H9 (cell line): ENCODE data around the gene C3orf52. TPM values are rescaled to one million over a fixed set of nuclear protein-coding genes. Genes with fewer than 3 reads are reported as not detected.

Experiments used
- DNase-seq: peaks from one replicate; pipeline ENCODE4 v3.0.0-alpha.2; 2017
- H2AFZ ChIP-seq: one replicate; pipeline ENCODE4 v1.6.1; 2013; ENCODE audit warnings: mild to moderate bottlenecking, low read length, control low read depth, moderate library complexity
- H2AK5ac ChIP-seq: 2 replicates; pipeline ENCODE4 v1.6.1; 2013; ENCODE audit warnings: low read length, control low read depth, mixed read lengths; ENCODE audit not compliant: insufficient read length
- H2BK120ac ChIP-seq: one replicate; pipeline ENCODE4 v1.6.1; 2013; ENCODE audit warnings: low read depth, mild to moderate bottlenecking, low read length, control low read depth, inconsistent platforms; ENCODE audit not compliant: poor library complexity, severe bottlenecking
- H2BK12ac ChIP-seq: 2 replicates; pipeline ENCODE4 v1.6.1; 2013; ENCODE audit warnings: low read length, control low read depth, mixed read lengths, low read depth; ENCODE audit not compliant: insufficient read length
- H2BK15ac ChIP-seq: 2 replicates; pipeline ENCODE4 v1.6.1; 2013; ENCODE audit warnings: low read depth, low read length, control low read depth
- H2BK20ac ChIP-seq: one replicate; pipeline ENCODE4 v1.6.1; 2013; ENCODE audit warnings: low read depth, mild to moderate bottlenecking, low read length, control low read depth, inconsistent platforms; ENCODE audit not compliant: poor library complexity, severe bottlenecking
- H2BK5ac ChIP-seq: 2 replicates; pipeline ENCODE4 v1.6.1; 2013; ENCODE audit warnings: low read length, control low read depth, mixed read lengths; ENCODE audit not compliant: insufficient read length
- H3K14ac ChIP-seq: 2 replicates; pipeline ENCODE4 v1.6.1; 2013; ENCODE audit warnings: low read length, control low read depth; ENCODE audit not compliant: insufficient read depth
- H3K18ac ChIP-seq: 2 replicates; pipeline ENCODE4 v1.6.1; 2013; ENCODE audit warnings: low read depth, mild to moderate bottlenecking, mixed read lengths, low read length, control low read depth; ENCODE audit not compliant: insufficient read length
- H3K23ac ChIP-seq: 2 replicates; pipeline ENCODE4 v1.6.1; 2013; ENCODE audit warnings: low read length, control low read depth, mixed read lengths, low read depth; ENCODE audit not compliant: insufficient read length
- H3K23me2 ChIP-seq: 2 replicates; pipeline ENCODE4 v1.6.1; 2013; ENCODE audit warnings: low read depth, mild to moderate bottlenecking, mixed read lengths, low read length, control low read depth; ENCODE audit not compliant: insufficient read length, poor library complexity, severe bottlenecking
- H3K27ac ChIP-seq: 2 replicates; pipeline ENCODE4 v1.5.1; 2013; ENCODE audit warnings: low read length, control low read depth, mixed read lengths, low read depth; ENCODE audit not compliant: insufficient read length
- H3K27me3 ChIP-seq: 2 replicates; pipeline ENCODE4 v1.6.1; 2013; ENCODE audit warnings: low read length, control low read depth, inconsistent platforms; ENCODE audit not compliant: insufficient read depth
- H3K4ac ChIP-seq: 2 replicates; pipeline ENCODE4 v1.6.1; 2013; ENCODE audit warnings: low read depth, mild to moderate bottlenecking, control low read depth, inconsistent platforms, low read length, moderate library complexity
- H3K4me1 ChIP-seq: 2 replicates; pipeline ENCODE4 v1.6.1; 2013; ENCODE audit warnings: low read length, control low read depth, inconsistent platforms; ENCODE audit not compliant: insufficient read depth
- H3K4me2 ChIP-seq: 2 replicates; pipeline ENCODE4 v1.6.1; 2013; ENCODE audit warnings: low read length, control low read depth, mixed read lengths; ENCODE audit not compliant: insufficient read length, insufficient read depth
- H3K56ac ChIP-seq: 2 replicates; pipeline ENCODE4 v1.6.1; 2013; ENCODE audit warnings: low read depth, mild to moderate bottlenecking, mixed read lengths, low read length, control low read depth; ENCODE audit not compliant: insufficient read length
- H3K79me1 ChIP-seq: 2 replicates; pipeline ENCODE4 v1.6.1; 2013; ENCODE audit warnings: low read depth, mild to moderate bottlenecking, moderate library complexity, low read length, control low read depth, inconsistent platforms; ENCODE audit not compliant: insufficient read depth, poor library complexity, severe bottlenecking
- H3K79me2 ChIP-seq: 2 replicates; pipeline ENCODE4 v1.6.1; 2013; ENCODE audit warnings: low read length, control low read depth, inconsistent platforms; ENCODE audit not compliant: insufficient read depth
- H3K9ac ChIP-seq: 2 replicates; pipeline ENCODE4 v1.6.1; 2013; ENCODE audit warnings: low read length, control low read depth, mixed read lengths; ENCODE audit not compliant: insufficient read length; ENCODE audit errors: extremely low read depth
- H3K9me3 ChIP-seq: one replicate; pipeline ENCODE4 v1.6.1; 2013; ENCODE audit warnings: low read depth, low read length, inconsistent platforms; ENCODE audit not compliant: control insufficient read depth
- H3T11ph ChIP-seq: one replicate; pipeline ENCODE4 v1.6.1; 2013; ENCODE audit warnings: mild to moderate bottlenecking, low read length, control low read depth, inconsistent platforms
- H4K20me1 ChIP-seq: one replicate; pipeline ENCODE4 v1.6.1; 2013; ENCODE audit not compliant: control insufficient read depth, insufficient read length, insufficient read depth
- H4K5ac ChIP-seq: 2 replicates; pipeline ENCODE4 v1.6.1; 2013; ENCODE audit warnings: low read depth, mild to moderate bottlenecking, mixed read lengths, low read length, control low read depth; ENCODE audit not compliant: insufficient read length
- H4K8ac ChIP-seq: replicated peaks from 2 replicates; pipeline ENCODE4 v1.6.1; 2013; ENCODE audit warnings: low read length, control low read depth, mixed read lengths, low read depth; ENCODE audit not compliant: insufficient read length
- H4K91ac ChIP-seq: 2 replicates; pipeline ENCODE4 v1.6.1; 2013; ENCODE audit warnings: low read depth, mild to moderate bottlenecking, moderate library complexity, mixed read lengths, low read length, control low read depth; ENCODE audit not compliant: insufficient read length
- H3K27ac Mint-ChIP-seq, 3 experiments: 2 replicates in 2 of 3; 3 replicates in 1 of 3; pipeline ENCODE4 v1.8.0; 2020 to 2021; ENCODE audit warnings: mixed read lengths in 3 of 3, mild to moderate bottlenecking in 1 of 3, moderate library complexity in 1 of 3
- H3K27me3 Mint-ChIP-seq: 2 replicates; pipeline ENCODE4 v1.8.0; 2021; ENCODE audit warnings: low read depth, mild to moderate bottlenecking, moderate library complexity, mixed read lengths
- H3K36me3 Mint-ChIP-seq, 3 experiments: 2 replicates in 2 of 3; 3 replicates in 1 of 3; pipeline ENCODE4 v1.8.0; 2020 to 2021; ENCODE audit warnings: low read depth in 3 of 3, mixed read lengths in 3 of 3; ENCODE audit not compliant: insufficient read depth in 1 of 3
- H3K4me1 Mint-ChIP-seq, 2 experiments: 2 replicates each; pipeline ENCODE4 v1.8.0; 2020; ENCODE audit warnings: mixed read lengths in 2 of 2
- H3K4me3 Mint-ChIP-seq, 2 experiments: 2 replicates in 1 of 2; 3 replicates in 1 of 2; pipeline ENCODE4 v1.8.0; 2020 to 2021; ENCODE audit warnings: mild to moderate bottlenecking in 2 of 2, mixed read lengths in 2 of 2, moderate library complexity in 1 of 2
- H3K9me3 Mint-ChIP-seq, 2 experiments: 2 replicates in 1 of 2; 3 replicates in 1 of 2; pipeline ENCODE4 v1.8.0; 2020; ENCODE audit warnings: mild to moderate bottlenecking in 2 of 2, mixed read lengths in 2 of 2, moderate library complexity in 1 of 2
- CTCF ChIP-seq: fragments of 200-600 bp; sonication (generic); conservative IDR thresholded peaks from 3 replicates; pipeline ENCODE4 v1.8.0; 2021; ENCODE audit warnings: antibody characterized with exemption, mild to moderate bottlenecking
- WGBS: extraction: QIAGEN DNeasy Blood & Tissue Kit; methylation state at CpG from one replicate; pipeline ENCODE4 v1.1.7; 2013; ENCODE audit warnings: missing lambda C conversion rate, low lambda C conversion rate, mixed read lengths; ENCODE audit not compliant: insufficient read length; ENCODE audit errors: extremely low coverage; 5-methylcytosine and 5-hydroxymethylcytosine counted together
- total RNA-seq: library from RNA; stranded (reverse); gene quantifications from 2 replicates; pipeline ENCODE4 v1.2.1, GENCODE V29; 2021

Gene C3orf52
- total RNA-seq, 1 experiment from 2014 or later, result 11.2 TPM

GRCh38 chr3:112143689-112144088, 57.5 kb downstream of the C3orf52 start:
- Mint-ChIP-seq H3K4me1 (peaks cover 0 to under 1% of the 10 kb centered on the region in 2 experiments; a peak in 1 of 4 replicates), H3K36me3 (peaks cover 11 to 38% (median 19%) of the 10 kb centered on the region in 3 experiments), H3K27me3 (no peaks in the 10 kb centered on the region), H3K4me3 (no peak overlapping the region), H3K9me3 (peaks cover 25 to 43% of the 10 kb centered on the region in 2 experiments), H3K27ac (no peak overlapping the region)
- H3K9ac ChIP-seq, result no peak overlapping the region
- no peak overlapping the region for H2BK15ac ChIP-seq
- TF ChIP-seq CTCF, result no peak
- no peak overlapping the region for H3K27ac ChIP-seq
- no peak overlapping the region for H2AK5ac ChIP-seq
- no peak overlapping the region for H2BK5ac ChIP-seq
- no peaks in the 10 kb centered on the region for H3K79me1 ChIP-seq
- no peak overlapping the region for H3K23ac ChIP-seq
- no peak overlapping the region for H4K5ac ChIP-seq
- no peak overlapping the region for H2BK120ac ChIP-seq
- no peaks in the 10 kb centered on the region for H3K27me3 ChIP-seq
- H4K20me1 ChIP-seq, result no peaks in the 10 kb centered on the region
- no peak overlapping the region for H4K8ac ChIP-seq
- H3K23me2 ChIP-seq, result no peaks in the 10 kb centered on the region
- H3K9me3 ChIP-seq, result no peaks in the 10 kb centered on the region
- H3K56ac ChIP-seq, result no peak overlapping the region
- no peak overlapping the region for H4K91ac ChIP-seq
- H3K4ac ChIP-seq, result no peak overlapping the region
- H2AFZ ChIP-seq, result no peak overlapping the region
- no peaks in the 10 kb centered on the region for H3K79me2 ChIP-seq
- H3K18ac ChIP-seq, result no peak overlapping the region
- no peak overlapping the region for H2BK20ac ChIP-seq
- DNase-seq, result no peak
- H3K4me1 ChIP-seq, result no peaks in the 10 kb centered on the region
- no CpG with 5 or more reads among the region's 1 CpG for WGBS
- no peak overlapping the region for H2BK12ac ChIP-seq
- H3K14ac ChIP-seq, result no peak overlapping the region
- H3K4me2 ChIP-seq, result no peak overlapping the region
- no peak overlapping the region for H3T11ph ChIP-seq
